ENCODE measurements around the gene INO80D. TPM values are rescaled to one million over a fixed set of nuclear protein-coding genes. Genes with fewer than 3 reads are reported as not detected.

The INO80D gene
- total and polyA plus RNA-seq, 2 of the 13 experiments (the other 11 are each of a cell fraction or from before 2014, with no cell fraction given) = 7.6 to 7.9 TPM

GRCh38 chr2:206085742-206086445 is at the start of gene INO80D (continued):
- no peak for TF ChIP-seq CHD2 (IDR thresholded peaks at IDR 0.05; ENCODE audit: low read depth, low read length)
- TF ChIP-seq THAP7 (CRISPR knock-in tag; IDR thresholded peaks at IDR 0.05) = no peak
- peak; percentile 52; the same call in 1 of the 2 replicates for TF ChIP-seq ZNF430 (CRISPR knock-in tag; IDR thresholded peaks at IDR 0.05)
- TF ChIP-seq ISL2 (CRISPR knock-in tag; IDR thresholded peaks at IDR 0.05) = peak; percentile 32; the same call in 1 of the 2 replicates
- TF ChIP-seq TARDBP (CRISPR knock-in tag; IDR thresholded peaks at IDR 0.05) = peak; percentile 72
- 0 out of 2 replicates have a peak, but pooled peaks have one; percentile 8 for TF ChIP-seq HNF4G (IDR thresholded peaks at IDR 0.05; ENCODE audit: borderline replicate concordance, low read depth, low read length)
- no peak for TF ChIP-seq HNF4G (CRISPR knock-in tag; IDR thresholded peaks at IDR 0.05; ENCODE audit: borderline replicate concordance, low read depth)
- TF ChIP-seq ZBED4 (CRISPR knock-in tag; IDR thresholded peaks at IDR 0.05; ENCODE audit: borderline replicate concordance) = 0 out of 2 replicates have a peak, but pooled peaks have one; percentile 2
- TF ChIP-seq BCL3 (CRISPR knock-in tag; IDR thresholded peaks at IDR 0.05) = 0 out of 2 replicates have a peak, but pooled peaks have one; percentile 62
- TF ChIP-seq FOXO4 (CRISPR knock-in tag; conservative IDR thresholded peaks at IDR 0.05) = no peak
- no peak for TF ChIP-seq IRF2 (CRISPR knock-in tag; IDR thresholded peaks at IDR 0.05)
- TF ChIP-seq ZNF18 (CRISPR knock-in tag; IDR thresholded peaks at IDR 0.05; ENCODE audit: insufficient replicate concordance) = peak; percentile 87
- TF ChIP-seq ZNF337 (CRISPR knock-in tag; IDR thresholded peaks at IDR 0.05; ENCODE audit: borderline replicate concordance, low read depth) = 0 out of 2 replicates have a peak, but pooled peaks have one; percentile 51
- TF ChIP-seq SRY (CRISPR knock-in tag; IDR thresholded peaks at IDR 0.05) = peak; percentile 67; the same call in 1 of the 2 replicates
- no peak for TF ChIP-seq TRIM24 (CRISPR knock-in tag; IDR thresholded peaks at IDR 0.05)
- TF ChIP-seq ZBTB20 (CRISPR knock-in tag; IDR thresholded peaks at IDR 0.05; ENCODE audit: borderline replicate concordance, low read depth) = peak; percentile 37
- TF ChIP-seq IRX3 (CRISPR knock-in tag; IDR thresholded peaks at IDR 0.05; ENCODE audit: borderline replicate concordance, low read depth) = peak; percentile 74
- no peak for TF ChIP-seq TFE3 (CRISPR knock-in tag; IDR thresholded peaks at IDR 0.05)

Measured in HepG2 (cell line).